K562 (cell line): ENCODE results near the gene MYL9. TPM values are rescaled to one million over a fixed set of nuclear protein-coding genes. Genes with fewer than 3 reads are reported as not detected.

ENCODE experiments used
- BMI1 ChIP-seq: fragments of 150-350 bp; IDR thresholded peaks from 2 replicates; pipeline ENCODE4 v1.6.1; 2014; ENCODE audit warnings: low read length
- CBX1 ChIP-seq: sonication (generic); IDR thresholded peaks from 2 replicates; pipeline ENCODE4 v1.6.1; 2016; ENCODE audit warnings: antibody characterized with exemption, low read depth, mild to moderate bottlenecking
- EGR1 ChIP-seq: fragments of 450-650 bp; conservative IDR thresholded peaks from 2 replicates; pipeline ENCODE4 v1.6.1; 2017; ENCODE audit warnings: mild to moderate bottlenecking
- ETV5 ChIP-seq: sonication (generic); formaldehyde crosslinking; IDR thresholded peaks from 2 replicates; pipeline ENCODE4 v1.4.0; 2020; ENCODE audit warnings: low read depth, mild to moderate bottlenecking, missing genetic modification reagents
- HNRNPLL ChIP-seq: fragments of 200-400 bp; formaldehyde crosslinking; IDR thresholded peaks from 2 replicates; pipeline ENCODE4 v1.6.1; 2017; ENCODE audit warnings: low read length, low read depth, mild to moderate bottlenecking; ENCODE audit not compliant: poor library complexity, severe bottlenecking
- ID3 ChIP-seq, 2 experiments: fragments of 250-450 bp in 1 of 2; fragments of 450-650 bp in 1 of 2; sonication (Bioruptor Pico) in 1 of 2; IDR thresholded peaks; 2 replicates each; pipeline versions ENCODE4 v1.6.1 to v1.8.0; 2016 to 2021; ENCODE audit warnings: mild to moderate bottlenecking in 2 of 2, moderate library complexity in 2 of 2, missing compliant biosample characterization in 1 of 2, missing genetic modification characterization in 1 of 2
- KDM1A ChIP-seq, 2 experiments: fragments of 450-650 bp; IDR thresholded peaks; 2 replicates each; pipeline ENCODE4 v1.6.1; 2016; ENCODE audit warnings: mild to moderate bottlenecking in 2 of 2
- KDM2B ChIP-seq: fragments of 250-450 bp; sonication (Bioruptor Pico); IDR thresholded peaks from 2 replicates; pipeline ENCODE4 v1.8.0; 2021; ENCODE audit warnings: mild to moderate bottlenecking, moderate library complexity
- L3MBTL2 ChIP-seq: fragments of 450-650 bp; IDR thresholded peaks from 2 replicates; pipeline ENCODE4 v1.6.1; 2016; ENCODE audit warnings: mild to moderate bottlenecking, moderate library complexity
- MGA ChIP-seq: fragments of 450-650 bp; IDR thresholded peaks from 2 replicates; pipeline ENCODE4 v1.6.1; 2016; ENCODE audit warnings: mild to moderate bottlenecking, moderate library complexity
- RBM22 ChIP-seq: fragments of 200-400 bp; formaldehyde crosslinking; IDR thresholded peaks from 2 replicates; pipeline ENCODE4 v1.6.1; 2018; ENCODE audit warnings: low read length, low read depth; ENCODE audit not compliant: poor library complexity, severe bottlenecking
- RNF2 ChIP-seq: sonication (generic); IDR thresholded peaks from 2 replicates; pipeline ENCODE4 v1.6.1; 2016
- TGIF2 ChIP-seq: sonication (generic); formaldehyde crosslinking; IDR thresholded peaks from 2 replicates; pipeline ENCODE4 v1.8.1; 2022; ENCODE audit warnings: mild to moderate bottlenecking, missing genetic modification reagents, moderate library complexity
- ZNF134 ChIP-seq: fragments of 250-450 bp; sonication (Bioruptor Pico); conservative IDR thresholded peaks from 2 replicates; pipeline ENCODE4 v1.4.0; 2020
- ZNF146 ChIP-seq: IDR thresholded peaks from one replicate; pipeline ENCODE4 v1.6.1; 2018; ENCODE audit warnings: missing compliant biosample characterization; ENCODE audit not compliant: unreplicated experiment
- polyA plus RNA-seq, 8 experiments: library from polyadenylated mRNA; depleted of rRNA in 4 of 8; stranded (reverse) in 5 of 8; unstranded in 3 of 8; fragments of >200 nt; fragmentation: Nextera tagmentation in 2 of 8; fragmentation: Illumina TruSeq in 1 of 8; extraction: Ambion mirVana in 2 of 8; extraction: Trizol in 1 of 8; gene quantifications; 2 replicates each; pipeline versions ENCODE4 v1.2.1 to v1.2.3, GENCODE V29; 2011 to 2014; ENCODE audit warnings: inconsistent platforms in 1 of 8, missing spikeins in 1 of 8
- total RNA-seq, 7 experiments: library from RNA; depleted of rRNA in 6 of 7; stranded (reverse); fragments of >200 nt in 6 of 7; fragmentation: Illumina TruSeq in 2 of 7; extraction: Trizol in 2 of 7; gene quantifications; 2 replicates each; pipeline versions ENCODE4 v1.2.1 to v1.2.3, GENCODE V29; 2011 to 2021; ENCODE audit warnings: low replicate concordance in 1 of 7

The MYL9 gene
- total and polyA plus RNA-seq, 9 of the 15 experiments (the other 6 are each of a cell fraction or from before 2014, with no cell fraction given), result 0.11 to 3.2 (median 0.81) TPM; not detected in 1

- TF ChIP-seq ZNF146 (CRISPR knock-in tag), result no peak
- peak; percentile 48 for TF ChIP-seq RBM22
- peak; percentile 28 for TF ChIP-seq HNRNPLL
- no peak for TF ChIP-seq BMI1
- TF ChIP-seq L3MBTL2, result peak; percentile 99
- no peak for TF ChIP-seq ID3 (CRISPR knock-in tag; IDR thresholded peaks at IDR 0.05)
- TF ChIP-seq ID3 (tag; IDR thresholded peaks at IDR 0.05), result no peak
- no peak for TF ChIP-seq TGIF2 (CRISPR knock-in tag)
- TF ChIP-seq ZNF134, result no peak
- peak; percentile 91 for TF ChIP-seq EGR1
- TF ChIP-seq ETV5 (CRISPR knock-in tag), result no peak
- peak; percentile 98 for TF ChIP-seq MGA
- TF ChIP-seq RNF2, result peak; percentile 77
- peak; percentile 58; the same call in 1 of the 2 replicates for TF ChIP-seq KDM2B
- peak in 1 of 2 experiments; percentile 55; a peak in 3 of 4 replicates for TF ChIP-seq KDM1A (IDR thresholded peaks at IDR 0.05)
- no peak for TF ChIP-seq CBX1
Observed at GRCh38 chr20:36574366-36575135, 33.2 kb downstream of the MYL9 start (continued).
